SK-N-SH (cell line): ENCODE results near the gene PHF20. TPM values are rescaled to one million over a fixed set of nuclear protein-coding genes. Genes with fewer than 3 reads are reported as not detected.
A peak's percentile ranks its signal among the peaks of the same experiment; 100 is the strongest.

Source experiments
- CTCF ChIA-PET: fragments of 300-600, 350-600 bp; formaldehyde crosslinking; extraction: SDS; loops from one replicate; lab custom pipeline; 2021; lab: Yijun Ruan, JAX
- POLR2A ChIA-PET: fragments of 350-600 bp; sonication (Branson Sonifier 250); formaldehyde crosslinking; extraction: SDS; loops from one replicate; lab custom pipeline; 2020; ENCODE audit warnings: antibody characterized with exemption, inconsistent platforms; lab: Yijun Ruan, JAX
- DNase-seq: peaks from one replicate; pipeline ENCODE4 v3.0.0; 2012
- H2AFZ ChIP-seq: fragments of 200-600 bp; sonication (generic); 2 replicates; pipeline ENCODE4 v1.8.1; 2016; ENCODE audit warnings: antibody characterized with exemption, mild to moderate bottlenecking, low read depth
- H3F3A ChIP-seq: fragments of 200-600 bp; sonication (generic); replicated peaks from 2 replicates; pipeline ENCODE3; 2016; ENCODE audit warnings: antibody characterized with exemption, mild to moderate bottlenecking; ENCODE audit not compliant: insufficient read depth
- H3K27ac ChIP-seq, 2 experiments: fragments of 200-500 bp in 1 of 2; fragments of 200-600 bp in 1 of 2; sonication (Bioruptor generic) in 1 of 2; sonication (generic), shearing (Covaris generic) in 1 of 2; 2 replicates each; pipeline versions ENCODE4 v1.5.1 to v1.6.1; 2014 to 2016; ENCODE audit warnings: low read depth in 2 of 2, inconsistent platforms in 1 of 2, low read length in 1 of 2, mild to moderate bottlenecking in 1 of 2, mixed read lengths in 1 of 2
- H3K27me3 ChIP-seq: fragments of 200-600 bp; sonication (generic), shearing (Covaris generic); 2 replicates; pipeline ENCODE4 v1.6.1; 2016; ENCODE audit warnings: mixed run types; ENCODE audit not compliant: insufficient read depth
- H3K36me3 ChIP-seq, 2 experiments: fragments of 200-500 bp in 1 of 2; fragments of 200-600 bp in 1 of 2; sonication (Bioruptor generic) in 1 of 2; sonication (generic) in 1 of 2; replicated peaks in 1 of 2; 2 replicates each; pipeline versions ENCODE3 to v1.5.1; 2014 to 2016; ENCODE audit warnings: low read length in 1 of 2, mild to moderate bottlenecking in 1 of 2; ENCODE audit not compliant: insufficient read depth in 2 of 2, control insufficient read depth in 1 of 2
- H3K4me1 ChIP-seq, 2 experiments: fragments of 200-500 bp in 1 of 2; fragments of 200-600 bp in 1 of 2; sonication (Bioruptor generic) in 1 of 2; sonication (generic), shearing (Covaris generic) in 1 of 2; 2 replicates each; pipeline versions ENCODE4 v1.5.1 to v1.6.1; 2014 to 2016; ENCODE audit warnings: low read depth in 1 of 2, low read length in 1 of 2, mixed run types in 1 of 2; ENCODE audit not compliant: insufficient read depth in 2 of 2, control insufficient read depth in 1 of 2
- H3K4me2 ChIP-seq: fragments of 200-600 bp; sonication (generic), shearing (Covaris generic); 2 replicates; pipeline ENCODE4 v1.6.1; 2017; ENCODE audit warnings: mixed run types
- H3K4me3 ChIP-seq, 2 experiments: fragments of 200-500 bp in 1 of 2; fragments of 200-600 bp in 1 of 2; sonication (Bioruptor generic) in 1 of 2; sonication (generic), shearing (Covaris generic) in 1 of 2; 2 replicates each; pipeline versions ENCODE4 v1.5.1 to v1.8.1; 2014 to 2016; ENCODE audit warnings: low read depth in 2 of 2, inconsistent platforms in 1 of 2, low read length in 1 of 2, mild to moderate bottlenecking in 1 of 2, mixed read lengths in 1 of 2, moderate library complexity in 1 of 2
- H3K79me2 ChIP-seq: fragments of 200-600 bp; sonication (generic); 2 replicates; pipeline ENCODE4 v1.8.1; 2017; ENCODE audit warnings: mild to moderate bottlenecking; ENCODE audit not compliant: insufficient read depth
- H3K9ac ChIP-seq: fragments of 200-600 bp; sonication (generic); 2 replicates; pipeline ENCODE4 v1.6.1; 2017; ENCODE audit warnings: mixed run types
- H3K9me2 ChIP-seq: fragments of 200-600 bp; sonication (generic); 2 replicates; pipeline ENCODE4 v1.6.1; 2017; ENCODE audit warnings: mixed run types
- H3K9me3 ChIP-seq: fragments of 200-600 bp; sonication (generic); 2 replicates; pipeline ENCODE4 v1.6.1; 2017; ENCODE audit warnings: mixed run types, mild to moderate bottlenecking, moderate library complexity
- H4K20me1 ChIP-seq: fragments of 200-600 bp; sonication (generic); 2 replicates; pipeline ENCODE4 v1.6.1; 2017; ENCODE audit warnings: mild to moderate bottlenecking, mixed run types; ENCODE audit not compliant: insufficient read depth
- CHD2 ChIP-seq: fragments of 150-350 bp; IDR thresholded peaks from 2 replicates; pipeline ENCODE4 v1.6.1; 2018; ENCODE audit warnings: low read length; ENCODE audit not compliant: partially characterized antibody
- ELF1 ChIP-seq: IDR thresholded peaks from 2 replicates; pipeline ENCODE4 v1.4.0; 2012
- EZH2phosphoT487 ChIP-seq: fragments of 200-600 bp; sonication (generic); IDR thresholded peaks from 2 replicates; pipeline ENCODE4 v1.6.1; 2017; ENCODE audit warnings: low read depth, mixed run types, mild to moderate bottlenecking, antibody characterized with exemption, moderate library complexity, borderline replicate concordance
- GABPA ChIP-seq: IDR thresholded peaks from 2 replicates; pipeline ENCODE4 v1.4.0; 2012; ENCODE audit warnings: low read depth, mild to moderate bottlenecking
- NFIC ChIP-seq: IDR thresholded peaks from 2 replicates; pipeline ENCODE4 v1.4.0; 2012; ENCODE audit warnings: borderline replicate concordance
- SMC3 ChIP-seq: IDR thresholded peaks from 2 replicates; pipeline ENCODE4 v1.6.1; 2012; ENCODE audit warnings: low read depth, low read length, improper control_type of control experiment
- TAF1 ChIP-seq: IDR thresholded peaks from 2 replicates; pipeline ENCODE4 v1.6.1; 2012; ENCODE audit warnings: low read depth, mild to moderate bottlenecking, low read length, moderate library complexity, borderline replicate concordance
- TCF12 ChIP-seq: IDR thresholded peaks from 2 replicates; pipeline ENCODE4 v1.4.0; 2012
- ZBTB33 ChIP-seq: IDR thresholded peaks from 2 replicates; pipeline ENCODE4 v1.4.0; 2012; ENCODE audit warnings: low read depth, borderline replicate concordance
- WGBS: methylation state at CpG from one replicate; pipeline ENCODE4 v1.1.6; 2017; ENCODE audit warnings: low lambda C conversion rate; 5-methylcytosine and 5-hydroxymethylcytosine counted together
- polyA plus RNA-seq, 3 experiments: library from polyadenylated mRNA; depleted of rRNA; stranded (reverse); fragments of >200 nt; gene quantifications; 2 replicates each; pipeline ENCODE4 v1.2.3, GENCODE V29; 2012
- TF ChIP-seq, protein P1 (sequence below): IDR thresholded peaks from 2 replicates; pipeline ENCODE4 v1.6.1; 2012; ENCODE audit warnings: mild to moderate bottlenecking, low read depth, low read length, moderate library complexity
- TF ChIP-seq, protein P2 (sequence below): IDR thresholded peaks from 2 replicates; pipeline ENCODE4 v1.4.0; 2012; ENCODE audit warnings: low read depth
- TF ChIP-seq, protein P3 (sequence below): IDR thresholded peaks from 2 replicates; pipeline ENCODE4; 2012
- TF ChIP-seq, protein P4 (sequence below): fragments of 150-350 bp; IDR thresholded peaks from 2 replicates; pipeline ENCODE4 v1.6.1; 2016; ENCODE audit warnings: mild to moderate bottlenecking, low read depth, low read length

The PHF20 gene
- polyA plus RNA-seq, 1 of the 3 experiments (the other 2 are of a cell fraction) = 23.8 TPM

DNA sequence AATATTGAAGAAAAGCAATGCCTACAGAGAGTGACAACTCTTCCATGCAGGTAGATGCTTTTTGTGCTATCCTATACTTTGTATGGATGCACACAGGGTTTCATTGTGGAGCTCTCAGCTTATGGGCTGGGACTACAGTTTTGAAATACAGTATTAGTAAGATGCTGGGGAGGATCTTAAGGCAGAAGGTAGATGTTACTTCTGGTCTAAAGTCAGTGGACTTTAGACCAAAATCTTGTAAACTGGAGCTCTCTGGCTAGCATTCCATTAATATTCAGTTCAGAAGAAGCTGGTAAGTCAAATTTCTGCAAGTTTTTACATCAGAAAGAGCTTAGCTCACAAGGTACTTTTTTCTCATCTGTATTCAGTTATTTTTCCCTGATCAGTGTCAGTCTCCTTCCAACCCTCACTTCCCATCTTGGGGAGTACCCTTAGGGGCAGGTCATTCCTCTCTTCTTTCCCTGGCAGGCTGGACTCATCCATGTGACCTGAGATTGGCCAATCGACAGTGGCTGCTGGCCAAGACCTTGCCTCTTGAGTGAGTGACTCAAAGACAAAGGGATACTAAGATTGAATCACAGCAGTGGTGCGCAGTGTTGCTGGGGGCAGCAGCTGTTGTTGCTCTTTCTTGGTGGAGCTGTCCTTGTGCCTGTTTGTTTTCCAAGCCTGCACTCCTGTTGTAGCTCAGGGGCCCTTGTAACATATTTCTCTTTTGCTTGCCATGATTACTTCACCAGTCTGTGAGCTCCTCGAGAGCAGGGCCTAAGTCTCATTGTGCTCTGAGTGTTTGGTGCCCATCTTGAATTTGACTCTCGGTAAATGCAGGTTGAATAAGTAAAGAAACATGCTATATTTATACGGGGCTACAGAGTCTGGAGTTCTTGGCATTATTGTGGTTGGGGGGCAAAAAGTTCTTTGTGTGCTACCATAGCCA is 2.8 kb upstream of the PHF20 start (continued):
- TF ChIP-seq, protein P1, sequence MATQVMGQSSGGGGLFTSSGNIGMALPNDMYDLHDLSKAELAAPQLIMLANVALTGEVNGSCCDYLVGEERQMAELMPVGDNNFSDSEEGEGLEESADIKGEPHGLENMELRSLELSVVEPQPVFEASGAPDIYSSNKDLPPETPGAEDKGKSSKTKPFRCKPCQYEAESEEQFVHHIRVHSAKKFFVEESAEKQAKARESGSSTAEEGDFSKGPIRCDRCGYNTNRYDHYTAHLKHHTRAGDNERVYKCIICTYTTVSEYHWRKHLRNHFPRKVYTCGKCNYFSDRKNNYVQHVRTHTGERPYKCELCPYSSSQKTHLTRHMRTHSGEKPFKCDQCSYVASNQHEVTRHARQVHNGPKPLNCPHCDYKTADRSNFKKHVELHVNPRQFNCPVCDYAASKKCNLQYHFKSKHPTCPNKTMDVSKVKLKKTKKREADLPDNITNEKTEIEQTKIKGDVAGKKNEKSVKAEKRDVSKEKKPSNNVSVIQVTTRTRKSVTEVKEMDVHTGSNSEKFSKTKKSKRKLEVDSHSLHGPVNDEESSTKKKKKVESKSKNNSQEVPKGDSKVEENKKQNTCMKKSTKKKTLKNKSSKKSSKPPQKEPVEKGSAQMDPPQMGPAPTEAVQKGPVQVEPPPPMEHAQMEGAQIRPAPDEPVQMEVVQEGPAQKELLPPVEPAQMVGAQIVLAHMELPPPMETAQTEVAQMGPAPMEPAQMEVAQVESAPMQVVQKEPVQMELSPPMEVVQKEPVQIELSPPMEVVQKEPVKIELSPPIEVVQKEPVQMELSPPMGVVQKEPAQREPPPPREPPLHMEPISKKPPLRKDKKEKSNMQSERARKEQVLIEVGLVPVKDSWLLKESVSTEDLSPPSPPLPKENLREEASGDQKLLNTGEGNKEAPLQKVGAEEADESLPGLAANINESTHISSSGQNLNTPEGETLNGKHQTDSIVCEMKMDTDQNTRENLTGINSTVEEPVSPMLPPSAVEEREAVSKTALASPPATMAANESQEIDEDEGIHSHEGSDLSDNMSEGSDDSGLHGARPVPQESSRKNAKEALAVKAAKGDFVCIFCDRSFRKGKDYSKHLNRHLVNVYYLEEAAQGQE = peak; percentile 61; the same call in 1 of the 2 replicates
- TF ChIP-seq TAF1 (peak; percentile 68), NFIC (peak; percentile 32; the same call in 1 of the 2 replicates)

DNA sequence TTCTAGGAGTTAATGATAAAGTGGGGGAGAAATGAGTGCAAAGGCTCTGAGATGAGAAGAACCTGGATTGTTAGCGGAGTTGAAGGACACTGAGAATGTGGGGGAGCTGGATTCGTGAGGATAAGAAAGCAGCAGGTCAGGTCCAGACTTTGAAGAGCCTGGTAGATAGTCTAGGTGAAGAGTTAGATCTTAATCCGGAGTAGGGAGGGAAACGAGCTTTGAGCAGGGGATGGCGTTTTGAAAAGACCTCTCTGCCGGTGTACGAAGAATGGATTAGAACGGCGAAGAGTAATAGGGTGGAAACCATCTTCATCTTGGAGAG is 487 bp upstream of the PHF20 start:
- Histone ChIP-seq H3K36me3 (peaks cover 0 to 6% of the 10 kb centered on the region in 2 experiments), H3K4me3 (peak overlapping the region in 1 of 2 experiments; percentile 22; a peak in 1 of 4 replicates), H4K20me1 (no peaks in the 10 kb centered on the region), H3K9me3 (no peaks in the 10 kb centered on the region; the same call in 1 of the 2 replicates), H2AFZ (peak overlapping the region; percentile 72), H3K9ac (no peak overlapping the region), H3K27ac (peak overlapping the region; percentile 65 to 67), H3F3A (peaks cover 19% of the 10 kb centered on the region), H3K79me2 (peaks cover 42% of the 10 kb centered on the region), H3K27me3 (no peaks in the 10 kb centered on the region), H3K4me1 (peaks cover 12 to 20% of the 10 kb centered on the region in 2 experiments; a peak in 3 of 4 replicates), H3K9me2 (no peaks in the 10 kb centered on the region), H3K4me2 (no peak overlapping the region)
- 89% methylated on average over 9 of the region's 9 CpGs for WGBS
- no peak for DNase-seq
- TF ChIP-seq ELF1 (no peak), TCF12 (no peak), SMC3 (no peak), ZBTB33 (no peak), CHD2 (no peak), GABPA (no peak), NFIC (no peak), EZH2phosphoT487 (no peak)
- TF ChIP-seq, protein P2, sequence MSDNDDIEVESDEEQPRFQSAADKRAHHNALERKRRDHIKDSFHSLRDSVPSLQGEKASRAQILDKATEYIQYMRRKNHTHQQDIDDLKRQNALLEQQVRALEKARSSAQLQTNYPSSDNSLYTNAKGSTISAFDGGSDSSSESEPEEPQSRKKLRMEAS = no peak
- TF ChIP-seq, protein P3, sequence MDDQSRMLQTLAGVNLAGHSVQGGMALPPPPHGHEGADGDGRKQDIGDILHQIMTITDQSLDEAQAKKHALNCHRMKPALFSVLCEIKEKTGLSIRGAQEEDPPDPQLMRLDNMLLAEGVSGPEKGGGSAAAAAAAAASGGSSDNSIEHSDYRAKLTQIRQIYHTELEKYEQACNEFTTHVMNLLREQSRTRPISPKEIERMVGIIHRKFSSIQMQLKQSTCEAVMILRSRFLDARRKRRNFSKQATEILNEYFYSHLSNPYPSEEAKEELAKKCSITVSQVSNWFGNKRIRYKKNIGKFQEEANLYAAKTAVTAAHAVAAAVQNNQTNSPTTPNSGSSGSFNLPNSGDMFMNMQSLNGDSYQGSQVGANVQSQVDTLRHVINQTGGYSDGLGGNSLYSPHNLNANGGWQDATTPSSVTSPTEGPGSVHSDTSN = no peak
- TF ChIP-seq, protein P1 = no peak
- TF ChIP-seq, protein P4, sequence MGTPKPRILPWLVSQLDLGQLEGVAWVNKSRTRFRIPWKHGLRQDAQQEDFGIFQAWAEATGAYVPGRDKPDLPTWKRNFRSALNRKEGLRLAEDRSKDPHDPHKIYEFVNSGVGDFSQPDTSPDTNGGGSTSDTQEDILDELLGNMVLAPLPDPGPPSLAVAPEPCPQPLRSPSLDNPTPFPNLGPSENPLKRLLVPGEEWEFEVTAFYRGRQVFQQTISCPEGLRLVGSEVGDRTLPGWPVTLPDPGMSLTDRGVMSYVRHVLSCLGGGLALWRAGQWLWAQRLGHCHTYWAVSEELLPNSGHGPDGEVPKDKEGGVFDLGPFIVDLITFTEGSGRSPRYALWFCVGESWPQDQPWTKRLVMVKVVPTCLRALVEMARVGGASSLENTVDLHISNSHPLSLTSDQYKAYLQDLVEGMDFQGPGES = no peak
- POLR2A ChIA-PET = interaction anchor here (0.6 to 2.6 kb wide), 4 partner anchors 29 to 183 kb away, joined by 3 to 36 read pairs (median 4); partner anchors contain the start of genes RBM39, SCAND1 and SPAG4
- CTCF ChIA-PET = interaction anchor here (1.8 to 2.5 kb wide), 2 partner anchors 28 to 113 kb away, joined by 9 to 12 read pairs; partner anchors contain the start of gene RBM39
